ENCODE results near the gene AKAP8. TPM values are rescaled to one million over a fixed set of nuclear protein-coding genes. Genes with fewer than 3 reads are reported as not detected.
"Not testable (repeated sequence)": the region's sequence is repeated elsewhere in the genome, so short reads cannot be mapped to it uniquely, and the experiment has no call there.

Gene AKAP8
- polyA plus RNA-seq, 4 donors = 23.1 to 35.5 (median 26.6) TPM

DNA sequence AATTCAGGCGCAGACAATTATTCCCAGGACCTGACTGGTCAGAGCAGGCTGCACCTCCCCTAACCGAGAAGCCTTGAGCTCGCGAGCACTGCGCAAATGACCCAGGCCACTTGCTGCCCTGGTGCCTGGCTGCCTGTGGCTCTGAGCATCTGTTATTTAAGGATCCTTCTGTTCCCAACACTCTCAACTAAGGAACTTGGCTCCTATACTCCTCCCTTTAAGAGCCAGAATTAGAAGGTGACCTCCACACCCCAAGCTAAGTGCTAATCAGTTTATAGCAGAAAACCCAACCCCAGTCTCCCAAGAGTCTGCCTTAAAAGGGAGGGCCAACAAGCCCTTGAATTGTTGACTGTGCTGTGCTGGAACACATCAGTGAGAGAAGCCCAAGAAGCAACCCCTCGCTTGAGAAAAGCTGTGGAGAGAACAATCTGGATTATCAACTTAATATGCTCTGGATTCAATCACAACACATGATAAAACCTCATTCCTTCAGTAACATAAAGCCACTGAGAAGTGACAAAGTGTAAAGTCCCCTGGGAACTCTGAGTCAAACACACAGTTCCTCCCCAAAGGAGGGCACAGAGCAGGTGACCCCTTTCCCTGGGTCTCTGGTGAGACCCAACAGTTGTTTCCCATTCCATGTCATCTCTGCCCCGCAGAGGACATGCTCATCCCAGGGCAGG, 24.7 kb upstream of the AKAP8 start:
- no peak for DNase-seq (ENCODE audit: low read depth in 4 of 4, low spot score in 3 of 4)

DNA sequence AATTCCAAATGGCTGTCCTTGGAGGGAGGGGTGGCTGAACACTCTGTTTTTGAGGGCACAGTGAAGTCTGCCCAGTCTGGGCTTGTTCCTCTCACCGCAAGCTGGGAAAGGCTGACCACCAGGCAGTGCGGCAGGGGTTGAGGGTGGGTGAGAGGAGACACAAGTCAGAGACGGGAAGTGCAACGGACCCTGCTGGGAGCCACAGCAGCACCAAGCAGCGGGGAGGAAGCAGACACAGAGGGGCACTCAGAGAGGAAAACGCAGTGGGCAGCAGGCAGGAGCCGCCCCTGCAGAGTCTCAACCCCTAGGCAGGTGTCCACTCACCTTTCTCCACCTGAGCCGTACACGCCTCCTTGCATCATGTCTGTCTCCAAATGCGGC, 23.6 kb upstream of the AKAP8 start:
- DNase-seq (ENCODE audit: low read depth in 4 of 4, low spot score in 3 of 4) = no peak

DNA sequence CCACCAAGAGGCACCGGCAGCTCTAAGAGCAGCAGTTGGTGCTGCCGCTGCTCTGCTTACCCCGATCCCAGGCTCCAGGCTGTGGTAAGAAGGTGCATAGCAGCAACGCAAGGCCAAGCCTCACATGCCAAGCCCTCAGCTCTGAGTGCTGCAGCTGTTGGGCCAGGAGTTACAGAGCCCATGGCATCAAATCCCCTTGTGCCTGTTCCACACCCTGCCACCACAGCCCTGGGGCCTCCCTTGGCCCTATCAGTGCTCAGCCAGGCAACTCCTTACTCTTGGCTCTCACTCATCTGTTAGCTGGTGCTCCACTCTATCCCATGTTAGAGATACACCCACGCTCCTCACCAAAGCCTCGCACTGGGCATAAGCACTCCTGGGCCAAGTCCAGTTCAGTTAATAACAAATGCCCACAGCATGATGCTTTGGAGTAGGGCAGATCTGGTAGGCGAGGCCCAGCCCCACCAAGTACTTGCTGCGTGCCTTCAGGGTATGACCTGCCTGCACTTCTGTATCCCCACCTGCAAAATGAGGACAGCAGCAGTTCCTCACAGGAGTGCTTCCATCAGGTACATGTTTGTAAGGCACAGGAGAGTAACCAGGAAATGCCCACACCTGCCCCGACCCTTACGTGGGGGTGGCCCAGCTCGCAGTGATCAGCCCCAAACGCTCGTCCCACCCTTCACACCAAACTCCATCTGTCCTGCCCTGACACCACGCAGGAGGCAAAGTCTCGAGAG, 23.0 kb upstream of the AKAP8 start:
- no peak for DNase-seq (ENCODE audit: low read depth in 4 of 4, low spot score in 3 of 4)

DNA sequence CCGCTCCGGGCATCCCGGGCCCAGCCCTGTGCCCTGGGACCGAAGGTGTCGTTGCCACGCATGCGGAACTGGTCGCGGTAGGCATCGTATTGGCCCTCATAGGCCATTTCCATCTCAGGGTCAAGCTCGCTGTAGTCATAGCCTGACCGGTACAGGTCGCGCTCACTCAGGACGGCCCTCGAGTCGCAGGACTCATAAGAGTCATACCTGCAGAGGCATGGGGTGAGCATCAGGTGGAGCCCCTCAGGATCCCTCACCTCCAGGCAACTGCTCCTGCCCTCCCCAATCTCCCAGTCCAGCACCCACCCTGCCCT, 21.8 kb upstream of the AKAP8 start:
- no peak for DNase-seq (ENCODE audit: low read depth in 4 of 4, low spot score in 3 of 4)

DNA sequence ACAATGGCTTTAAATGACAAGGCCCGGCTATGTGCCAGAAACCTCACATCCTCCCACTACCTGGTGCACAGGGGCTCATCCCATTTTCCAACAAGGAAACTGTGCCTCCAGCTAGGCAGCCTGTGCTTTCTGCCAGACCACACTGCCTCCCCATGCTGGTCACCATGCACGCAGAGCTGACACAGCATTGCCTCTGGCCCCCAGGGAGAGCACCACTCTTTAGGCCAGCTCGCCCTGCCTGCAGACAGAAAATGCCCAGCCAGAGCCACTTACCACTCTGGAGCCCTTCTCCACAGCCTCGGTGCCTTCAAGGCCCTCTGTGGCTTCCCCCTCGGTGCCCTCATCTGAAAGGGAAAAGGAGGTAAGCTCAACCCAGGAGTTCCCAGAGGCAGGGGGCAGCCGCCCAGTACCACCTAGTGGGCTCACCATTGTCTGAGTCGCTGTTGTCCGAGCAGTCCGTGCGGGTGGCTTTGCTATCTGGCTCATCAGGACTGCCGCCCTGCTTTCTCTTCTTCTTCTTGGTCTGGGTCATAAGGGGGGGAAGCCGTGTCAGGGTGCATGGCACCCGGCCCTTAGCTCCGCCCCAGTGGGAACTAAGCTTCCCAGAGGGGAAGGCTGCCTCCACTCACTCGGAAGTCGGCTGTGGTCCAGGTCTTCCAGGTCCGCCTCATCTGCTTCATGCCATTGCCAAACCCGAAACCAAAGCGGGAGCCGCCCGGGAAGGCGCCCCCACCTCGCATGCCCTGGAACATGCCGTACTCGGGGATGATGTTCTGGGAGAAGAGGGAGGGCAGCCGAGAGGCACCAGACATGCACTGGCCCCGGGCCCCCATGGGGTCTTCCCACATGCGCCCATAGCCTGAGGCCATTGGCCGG, 21.2 kb upstream of the AKAP8 start:
- DNase-seq (ENCODE audit: low read depth in 4 of 4, low spot score in 3 of 4) = no peak

DNA sequence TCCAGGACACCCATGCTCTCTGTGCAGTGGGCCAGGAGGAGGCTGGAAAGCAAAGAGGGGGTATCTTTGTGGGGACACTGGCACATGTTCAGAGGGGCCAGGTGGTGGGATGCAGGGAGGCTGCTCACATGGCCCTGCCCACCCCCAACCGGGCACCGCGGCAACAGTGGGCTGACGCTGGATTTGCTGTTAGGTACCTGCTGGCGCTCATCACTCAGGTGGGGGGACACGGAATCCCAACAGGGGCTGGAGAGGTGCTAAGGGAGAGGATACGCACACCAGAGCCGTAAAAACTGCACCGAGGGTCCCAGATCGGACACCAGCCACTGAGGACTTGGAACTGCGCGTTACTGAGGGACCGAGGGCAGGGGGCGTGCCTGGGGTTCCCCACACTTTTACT, 20.0 kb upstream of the AKAP8 start:
- no peak for DNase-seq (ENCODE audit: low read depth in 4 of 4, low spot score in 3 of 4)

DNA sequence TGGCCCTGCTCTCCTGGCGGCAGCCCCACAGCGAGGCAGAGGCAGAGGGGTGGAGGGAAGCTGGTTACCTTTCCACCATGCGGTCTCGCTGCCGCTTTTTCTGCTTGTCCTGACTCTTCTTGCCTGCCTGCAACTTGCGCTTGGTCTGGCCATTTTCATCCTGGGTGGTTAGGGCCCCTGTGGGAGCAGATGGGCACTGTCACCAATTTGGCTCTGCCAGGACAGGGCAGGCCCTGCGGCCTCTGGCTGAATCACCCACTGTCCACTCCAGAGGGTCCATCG, 19.6 kb upstream of the AKAP8 start:
- DNase-seq (ENCODE audit: low read depth in 4 of 4, low spot score in 3 of 4) = no peak

DNA sequence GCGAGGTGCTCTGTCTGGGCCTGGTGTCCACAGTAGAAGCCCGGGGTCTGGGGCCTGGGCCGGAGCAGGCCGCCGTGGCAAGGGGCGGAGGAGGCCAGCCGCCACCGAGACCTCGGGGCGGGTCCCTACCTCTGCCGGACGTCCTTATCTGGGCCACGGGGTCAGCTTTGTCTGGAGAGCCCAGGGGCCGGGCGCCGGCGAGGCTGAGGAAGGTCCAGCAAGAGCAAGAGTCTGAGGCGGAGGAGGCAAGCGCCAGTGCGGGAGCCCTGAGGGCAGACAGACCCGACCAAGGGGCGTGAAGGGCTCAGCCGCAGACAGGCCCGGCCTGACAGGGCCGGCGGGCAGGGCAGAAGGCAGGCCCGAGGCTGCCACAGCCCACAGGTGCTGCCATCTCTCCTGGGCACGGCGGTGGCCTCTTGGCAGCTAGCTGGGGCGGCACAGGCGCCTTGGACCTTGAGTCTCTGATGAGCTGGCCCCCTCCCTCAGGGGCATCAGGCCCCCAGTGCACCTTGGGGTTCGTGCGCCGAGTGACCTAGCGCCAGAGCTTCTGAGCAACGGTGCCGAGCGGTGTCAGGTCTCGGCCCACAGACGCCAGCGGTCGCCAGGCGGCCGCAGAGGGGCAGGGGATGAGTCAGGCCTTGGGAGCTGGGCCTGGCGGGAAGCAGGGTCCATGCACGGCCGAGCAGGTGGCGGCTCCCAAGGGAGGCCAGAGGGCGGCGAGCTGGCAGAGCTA, 19.1 kb upstream of the AKAP8 start:
- no peak for DNase-seq (ENCODE audit: low read depth in 4 of 4, low spot score in 3 of 4)

DNA sequence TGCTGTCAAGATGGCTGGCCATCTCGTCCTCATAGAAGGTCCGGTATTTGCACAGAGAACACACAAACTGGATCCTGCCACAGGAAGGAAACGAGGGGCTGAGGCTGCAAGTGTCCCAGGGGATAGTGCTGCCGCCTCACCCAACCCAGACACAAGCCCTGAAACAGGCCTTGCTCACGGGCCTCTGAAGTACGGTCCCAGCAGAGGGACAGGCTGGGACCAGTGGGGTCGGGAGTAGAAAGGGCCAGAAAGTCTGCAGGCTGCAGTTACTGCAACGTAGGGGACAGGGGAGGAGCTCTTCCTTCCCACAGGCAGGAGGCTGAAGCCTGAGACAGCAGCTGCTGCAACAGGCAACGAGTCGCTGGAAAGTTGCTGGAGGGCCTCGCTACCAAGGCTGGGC, 18.2 kb upstream of the AKAP8 start:
- no peak for DNase-seq (ENCODE audit: low read depth in 4 of 4, low spot score in 3 of 4)

DNA sequence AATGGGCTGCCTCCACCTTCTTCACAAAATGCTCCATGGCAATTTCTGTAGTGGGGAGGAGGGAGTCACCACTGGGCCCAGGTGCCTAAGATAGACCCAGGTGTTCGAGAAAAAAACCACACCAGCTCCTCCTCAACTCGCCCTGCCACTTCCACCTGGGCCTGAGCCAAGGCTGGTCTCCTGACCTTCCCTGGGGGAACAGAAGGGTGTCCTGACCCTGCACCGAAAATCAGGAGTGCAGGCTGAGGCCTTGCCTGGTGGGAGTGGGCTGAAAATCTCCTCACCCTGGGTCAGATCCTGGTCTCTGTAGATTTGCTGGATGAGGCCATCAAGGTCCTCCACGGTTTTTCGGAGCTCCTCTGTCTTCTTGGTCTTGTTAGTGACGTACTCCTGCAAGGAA, 17.6 kb upstream of the AKAP8 start:
- DNase-seq (ENCODE audit: low read depth in 4 of 4, low spot score in 3 of 4) = no peak

DNA sequence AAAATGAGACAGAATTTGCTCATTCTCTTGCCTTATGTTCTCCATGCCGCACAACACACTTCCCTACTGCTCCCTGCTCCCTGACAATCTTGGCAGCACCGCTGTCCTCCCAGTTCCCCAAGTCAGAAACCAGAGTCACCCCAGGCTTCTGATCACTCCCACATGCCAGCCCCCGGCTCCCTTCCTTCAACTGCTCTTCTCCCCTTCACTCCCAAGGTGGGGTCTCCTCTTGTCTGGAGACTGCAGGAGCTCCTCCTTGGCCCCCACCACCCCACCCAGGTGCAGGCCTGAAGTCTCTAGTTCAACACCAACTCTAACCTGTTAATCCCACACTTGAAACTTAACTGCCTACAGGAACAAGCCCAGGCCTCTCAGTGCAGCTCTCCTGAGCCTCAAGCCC, 16.8 kb upstream of the AKAP8 start:
- no peak for DNase-seq (ENCODE audit: low read depth in 4 of 4, low spot score in 3 of 4)

DNA sequence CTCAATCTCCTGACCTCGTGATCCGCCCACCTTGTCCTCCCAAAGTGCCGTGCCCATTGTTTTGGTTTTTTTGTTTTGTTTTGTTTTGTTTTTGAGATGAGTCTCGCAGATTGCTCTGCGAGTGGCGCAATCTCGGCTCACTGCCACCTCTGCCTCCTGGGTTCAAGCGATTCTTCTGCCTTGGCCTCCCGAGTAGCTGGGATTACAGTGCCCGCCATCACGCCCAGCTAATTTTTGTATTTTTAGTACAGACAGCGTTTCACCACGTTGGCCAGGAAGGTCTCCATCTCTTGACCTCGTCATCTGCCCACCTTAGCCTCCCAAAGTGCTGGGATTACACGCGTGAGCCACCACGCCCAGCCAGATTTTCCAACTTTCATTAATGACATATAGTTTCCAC, 15.7 kb upstream of the AKAP8 start:
- DNase-seq (ENCODE audit: low read depth in 4 of 4, low spot score in 3 of 4) = not testable (repeated sequence)

DNA sequence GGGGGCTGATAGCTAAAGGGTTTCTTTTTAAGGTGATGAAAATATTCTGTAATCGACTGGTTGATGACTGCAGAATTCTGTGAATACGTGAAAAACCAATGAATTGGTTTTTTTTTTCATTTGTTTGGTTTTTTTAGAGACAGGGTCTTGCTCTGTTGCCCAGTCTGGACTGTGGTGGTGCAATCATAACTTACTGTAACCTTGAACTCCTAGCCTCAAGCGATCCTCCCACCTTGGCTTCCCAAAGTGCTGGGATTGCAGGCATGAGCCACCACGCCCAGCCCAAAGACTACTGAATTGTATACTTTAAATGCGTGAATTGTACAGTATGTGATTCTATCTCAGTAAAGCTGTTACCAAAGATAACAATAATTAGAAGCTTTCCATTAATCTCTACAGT, 14.8 kb upstream of the AKAP8 start:
- no peak for DNase-seq (ENCODE audit: low read depth in 4 of 4, low spot score in 3 of 4)

DNA sequence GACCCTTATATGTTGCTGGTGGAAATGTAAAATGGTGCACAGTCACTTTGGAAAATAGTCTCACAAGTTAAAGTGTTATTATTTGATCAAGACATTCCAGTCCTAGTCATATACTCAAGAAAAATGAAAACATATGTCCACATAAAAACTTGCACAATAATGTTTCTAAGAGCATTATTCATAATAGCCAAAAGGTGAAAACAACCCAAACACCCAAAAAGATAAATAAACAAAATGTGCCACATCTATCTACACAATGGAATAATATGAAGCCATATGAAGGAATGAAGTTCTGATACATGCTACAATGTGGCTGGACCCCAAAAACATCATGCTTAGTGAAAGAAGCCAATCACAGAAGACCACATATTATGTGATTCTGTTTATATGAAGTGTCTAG, 14.4 kb upstream of the AKAP8 start:
- no peak for DNase-seq (ENCODE audit: low read depth in 4 of 4, low spot score in 3 of 4)

DNA sequence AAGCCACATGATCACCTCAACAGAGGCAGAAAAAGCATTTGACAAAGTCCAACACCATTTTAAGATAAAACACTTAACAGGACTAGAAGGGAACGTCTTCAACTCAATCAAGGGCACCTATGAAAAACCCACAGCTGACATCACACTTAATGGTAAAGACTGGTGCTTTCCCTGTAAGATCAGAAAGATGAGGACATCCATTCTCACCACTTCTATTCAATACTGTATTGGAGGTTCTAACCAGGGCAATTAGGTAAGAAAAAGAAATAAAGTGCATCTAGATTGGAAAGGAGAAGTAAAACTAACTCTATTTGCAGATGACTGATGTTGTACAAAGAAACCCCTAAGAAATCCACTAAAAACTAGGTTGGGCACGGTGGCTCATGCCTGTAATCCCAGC, 11.2 kb upstream of the AKAP8 start:
- no peak for DNase-seq (ENCODE audit: low read depth in 4 of 4, low spot score in 3 of 4)

DNA sequence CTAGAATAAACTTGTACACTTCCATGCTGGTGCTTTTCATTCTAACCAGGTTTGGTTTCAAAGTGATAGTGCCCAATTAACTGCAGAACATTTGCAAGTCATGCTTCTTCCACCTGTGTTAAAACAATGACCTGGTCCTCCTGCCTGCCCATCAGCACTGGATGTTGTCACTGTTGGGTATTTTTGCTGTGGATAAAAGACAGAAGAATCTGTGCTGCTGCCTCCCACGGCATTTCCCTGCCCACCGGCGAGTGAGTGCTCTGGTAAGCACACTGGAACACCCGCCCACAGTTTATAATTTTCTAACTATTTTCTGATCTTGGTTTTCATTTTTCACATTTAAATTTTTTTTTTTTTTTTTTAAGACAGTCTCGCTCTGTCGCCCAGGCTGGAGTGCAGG, 2.3 kb upstream of the AKAP8 start:
- no peak for DNase-seq (ENCODE audit: low read depth in 4 of 4, low spot score in 3 of 4)

DNA sequence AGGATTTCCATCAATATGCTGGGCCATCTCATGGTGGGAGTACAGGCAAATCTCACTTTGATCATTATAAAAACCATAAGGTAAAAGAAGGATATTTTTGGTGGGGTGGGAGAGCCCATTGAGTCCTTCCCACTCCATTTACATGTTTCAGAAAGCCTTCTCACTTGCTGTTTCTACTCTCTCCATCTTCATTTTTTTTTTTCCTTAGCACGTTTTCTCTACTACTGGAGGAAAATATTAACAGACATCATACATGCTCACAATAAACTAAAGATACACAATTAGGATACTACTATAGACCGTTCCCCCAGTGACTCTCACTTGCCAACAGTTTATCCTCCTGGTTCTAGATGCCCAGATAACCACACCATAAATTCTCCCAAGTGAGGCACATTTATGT, 1.8 kb upstream of the AKAP8 start:
- no peak for DNase-seq (ENCODE audit: low read depth in 4 of 4, low spot score in 3 of 4)

DNA sequence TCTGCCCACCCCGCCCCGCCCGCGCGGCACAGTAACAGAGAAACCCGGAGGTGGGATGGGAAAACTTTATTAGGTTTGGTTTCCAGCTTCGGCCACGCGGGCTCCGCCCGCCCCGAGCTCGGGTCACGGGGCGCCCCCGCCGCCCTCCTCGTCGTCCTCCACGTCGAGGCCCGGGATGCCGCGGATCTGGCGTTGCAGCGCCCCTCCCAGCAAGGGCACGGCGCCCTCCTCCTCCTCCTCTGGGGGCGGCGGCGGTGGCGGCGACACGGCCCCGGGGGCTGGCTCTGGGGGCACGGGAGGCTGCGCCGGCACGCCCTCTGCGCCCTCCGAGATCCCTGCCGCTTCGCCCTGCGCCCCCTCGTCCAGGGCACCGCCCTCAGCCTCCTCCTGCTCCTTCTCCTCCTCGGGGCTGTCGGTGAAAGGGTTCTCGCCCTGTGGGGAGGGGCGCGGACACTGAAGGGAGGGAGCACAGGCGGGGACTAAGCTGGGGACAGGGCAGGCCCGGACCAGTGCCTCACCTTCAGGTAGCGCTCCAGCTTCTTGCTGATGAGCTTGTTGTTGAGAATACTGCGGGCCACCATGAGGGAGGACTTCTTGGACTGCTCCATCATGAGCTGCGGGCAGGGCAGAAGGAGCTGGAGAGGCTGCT, 536 bp upstream of the AKAP8 start:
- peak in 1 of 4 donors; percentile 37 for DNase-seq (ENCODE audit: low read depth in 4 of 4, low spot score in 3 of 4)

DNA sequence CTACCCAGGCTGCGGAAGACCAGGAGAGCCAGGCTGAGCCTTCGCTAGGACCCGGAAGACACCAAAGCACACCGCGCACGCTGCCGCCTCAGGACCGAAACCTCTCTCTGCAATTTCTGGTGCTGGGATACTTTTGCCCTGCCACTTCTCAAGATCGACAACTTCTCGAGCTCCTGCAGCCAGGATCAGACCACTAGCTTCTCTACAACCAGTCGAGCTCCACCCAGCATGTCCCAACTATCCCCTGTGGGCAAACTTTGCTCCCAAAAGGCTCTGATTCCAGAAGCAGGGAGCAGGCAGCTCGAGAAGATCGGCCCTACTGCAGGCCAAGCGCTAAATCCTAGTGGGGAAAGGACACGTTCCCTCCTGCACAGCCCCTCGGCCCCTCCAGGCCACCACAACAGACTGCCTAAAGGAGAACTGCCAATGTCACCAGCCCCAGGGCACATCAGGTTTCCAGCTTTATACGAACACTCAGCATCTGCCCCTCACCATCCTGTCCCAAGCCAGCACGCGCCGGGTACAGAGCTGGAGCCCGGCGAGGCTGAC, 979 bp downstream of the AKAP8 start:
- DNase-seq (ENCODE audit: low read depth in 4 of 4, low spot score in 3 of 4) = no peak

DNA sequence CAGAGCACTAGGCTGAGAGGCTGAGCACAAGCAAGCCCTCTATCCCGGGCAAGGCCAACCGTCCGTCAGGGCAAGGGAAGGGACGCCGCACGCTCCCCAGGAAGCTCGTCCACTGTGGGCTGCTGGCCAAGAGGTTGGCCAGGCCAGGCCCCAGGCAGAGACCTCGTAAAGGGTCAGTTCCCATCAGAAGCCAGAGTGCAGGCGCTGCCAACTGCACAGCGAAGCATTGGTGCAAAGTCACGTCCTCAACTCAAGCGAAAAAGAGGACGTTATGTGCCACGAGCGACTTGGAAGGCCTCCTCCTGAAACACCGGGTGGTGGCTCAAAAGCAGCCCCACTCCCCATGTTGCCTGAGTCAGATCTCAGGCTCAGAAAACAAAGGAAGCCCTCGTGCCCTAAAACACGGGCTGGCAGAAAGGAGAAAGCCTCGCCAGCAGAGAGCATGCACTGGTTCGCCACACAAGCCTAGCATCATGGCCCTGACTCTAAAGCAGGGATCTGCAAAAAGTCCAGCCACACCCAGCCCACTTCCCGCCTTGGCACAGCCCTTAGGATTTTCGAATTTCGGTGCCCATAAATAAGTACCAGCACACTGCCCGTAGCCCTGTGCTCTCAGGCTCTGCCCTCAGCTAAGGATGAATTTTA, 4.7 kb downstream of the AKAP8 start:
- DNase-seq (ENCODE audit: low read depth in 4 of 4, low spot score in 3 of 4) = no peak
